Gastroesophageal sphincter (tissue), 3 donors: ENCODE results near the gene PITX1.

ENCODE experiments used
- CTCF ChIP-seq, 4 experiments: fragments of 200-600 bp in 2 of 4; fragments of 450-650 bp in 2 of 4; sonication (generic) in 1 of 4; IDR thresholded peaks; one replicate each; pipeline ENCODE4 v1.5.1; 2017 to 2019; ENCODE audit warnings: antibody characterized with exemption in 4 of 4, mild to moderate bottlenecking in 2 of 4, moderate library complexity in 2 of 4
- POLR2A ChIP-seq, 2 donors: fragments of 450-650 bp; IDR thresholded peaks; one replicate each; pipeline ENCODE4 v1.6.1; 2017; ENCODE audit warnings: antibody characterized with exemption in 2 of 2, mild to moderate bottlenecking in 2 of 2, moderate library complexity in 1 of 2

GRCh38 chr5:135009736-135010501, 24.1 kb downstream of the PITX1 start:
- TF ChIP-seq CTCF (IDR thresholded peaks at IDR 0.05): no peak
- no peak for TF ChIP-seq POLR2A (IDR thresholded peaks at IDR 0.05)
